K562 (cell line): ENCODE measurements around the gene PREP. TPM values are rescaled to one million over a fixed set of nuclear protein-coding genes. Genes with fewer than 3 reads are reported as not detected.

Experiments used
- TEAD2 ChIP-seq: fragments of 450-650 bp; IDR thresholded peaks from 2 replicates; pipeline ENCODE4 v1.6.1; 2016; ENCODE audit warnings: missing genetic modification characterization, control low read depth, missing compliant biosample characterization
- ZEB2 ChIP-seq: fragments of 450-650 bp; IDR thresholded peaks from 2 replicates; pipeline ENCODE4 v1.6.1; 2016
- ZNF175 ChIP-seq: fragments of 200-800 bp; sonication (Bioruptor generic); IDR thresholded peaks from 2 replicates; pipeline ENCODE4 v1.6.1; 2016; ENCODE audit warnings: low read depth, mild to moderate bottlenecking, missing genetic modification characterization, missing compliant biosample characterization
- polyA plus RNA-seq, 8 experiments: library from polyadenylated mRNA; depleted of rRNA in 4 of 8; stranded (reverse) in 5 of 8; unstranded in 3 of 8; fragments of >200 nt; fragmentation: Nextera tagmentation in 2 of 8; fragmentation: Illumina TruSeq in 1 of 8; extraction: Ambion mirVana in 2 of 8; extraction: Trizol in 1 of 8; gene quantifications; 2 replicates each; pipeline versions ENCODE4 v1.2.1 to v1.2.3, GENCODE V29; 2011 to 2014; ENCODE audit warnings: inconsistent platforms in 1 of 8, missing spikeins in 1 of 8
- total RNA-seq, 7 experiments: library from RNA; depleted of rRNA in 6 of 7; stranded (reverse); fragments of >200 nt in 6 of 7; fragmentation: Illumina TruSeq in 2 of 7; extraction: Trizol in 2 of 7; gene quantifications; 2 replicates each; pipeline versions ENCODE4 v1.2.1 to v1.2.3, GENCODE V29; 2011 to 2021; ENCODE audit warnings: low replicate concordance in 1 of 7
- TF ChIP-seq, protein P1 (sequence below): fragments of 250-450 bp; sonication (Bioruptor Pico); IDR thresholded peaks from 2 replicates; pipeline ENCODE4 v1.4.0; 2020
- TF ChIP-seq, protein P2 (sequence below): sonication (generic); formaldehyde crosslinking; IDR thresholded peaks from 2 replicates; pipeline ENCODE4 v1.8.0; 2022; ENCODE audit warnings: mild to moderate bottlenecking, missing genetic modification reagents

Gene PREP
- total and polyA plus RNA-seq, 9 of the 15 experiments (the other 6 are each of a cell fraction or from before 2014, with no cell fraction given): 14.1 to 60.8 (median 28.3) TPM

DNA sequence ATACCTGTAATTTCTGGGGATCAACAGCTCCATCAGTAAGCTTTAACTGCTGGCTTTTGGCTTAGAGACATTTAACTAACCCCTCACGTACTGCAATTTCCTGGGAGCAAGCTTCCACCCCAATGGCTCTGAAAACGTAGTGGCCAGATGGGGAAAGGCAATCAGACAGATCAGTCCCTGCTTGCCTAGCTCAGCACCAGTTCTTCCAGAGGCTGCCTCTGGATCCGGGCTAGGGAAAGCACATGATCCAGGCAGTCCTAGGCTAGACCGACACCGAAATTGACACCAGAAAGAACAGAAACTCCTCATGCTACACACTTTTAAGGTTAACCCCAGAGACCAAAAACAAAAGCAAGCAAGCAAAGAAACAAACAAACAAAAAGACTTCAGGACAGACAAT lies 13.3 kb downstream of the PREP start (continued):
- TF ChIP-seq, protein P1, sequence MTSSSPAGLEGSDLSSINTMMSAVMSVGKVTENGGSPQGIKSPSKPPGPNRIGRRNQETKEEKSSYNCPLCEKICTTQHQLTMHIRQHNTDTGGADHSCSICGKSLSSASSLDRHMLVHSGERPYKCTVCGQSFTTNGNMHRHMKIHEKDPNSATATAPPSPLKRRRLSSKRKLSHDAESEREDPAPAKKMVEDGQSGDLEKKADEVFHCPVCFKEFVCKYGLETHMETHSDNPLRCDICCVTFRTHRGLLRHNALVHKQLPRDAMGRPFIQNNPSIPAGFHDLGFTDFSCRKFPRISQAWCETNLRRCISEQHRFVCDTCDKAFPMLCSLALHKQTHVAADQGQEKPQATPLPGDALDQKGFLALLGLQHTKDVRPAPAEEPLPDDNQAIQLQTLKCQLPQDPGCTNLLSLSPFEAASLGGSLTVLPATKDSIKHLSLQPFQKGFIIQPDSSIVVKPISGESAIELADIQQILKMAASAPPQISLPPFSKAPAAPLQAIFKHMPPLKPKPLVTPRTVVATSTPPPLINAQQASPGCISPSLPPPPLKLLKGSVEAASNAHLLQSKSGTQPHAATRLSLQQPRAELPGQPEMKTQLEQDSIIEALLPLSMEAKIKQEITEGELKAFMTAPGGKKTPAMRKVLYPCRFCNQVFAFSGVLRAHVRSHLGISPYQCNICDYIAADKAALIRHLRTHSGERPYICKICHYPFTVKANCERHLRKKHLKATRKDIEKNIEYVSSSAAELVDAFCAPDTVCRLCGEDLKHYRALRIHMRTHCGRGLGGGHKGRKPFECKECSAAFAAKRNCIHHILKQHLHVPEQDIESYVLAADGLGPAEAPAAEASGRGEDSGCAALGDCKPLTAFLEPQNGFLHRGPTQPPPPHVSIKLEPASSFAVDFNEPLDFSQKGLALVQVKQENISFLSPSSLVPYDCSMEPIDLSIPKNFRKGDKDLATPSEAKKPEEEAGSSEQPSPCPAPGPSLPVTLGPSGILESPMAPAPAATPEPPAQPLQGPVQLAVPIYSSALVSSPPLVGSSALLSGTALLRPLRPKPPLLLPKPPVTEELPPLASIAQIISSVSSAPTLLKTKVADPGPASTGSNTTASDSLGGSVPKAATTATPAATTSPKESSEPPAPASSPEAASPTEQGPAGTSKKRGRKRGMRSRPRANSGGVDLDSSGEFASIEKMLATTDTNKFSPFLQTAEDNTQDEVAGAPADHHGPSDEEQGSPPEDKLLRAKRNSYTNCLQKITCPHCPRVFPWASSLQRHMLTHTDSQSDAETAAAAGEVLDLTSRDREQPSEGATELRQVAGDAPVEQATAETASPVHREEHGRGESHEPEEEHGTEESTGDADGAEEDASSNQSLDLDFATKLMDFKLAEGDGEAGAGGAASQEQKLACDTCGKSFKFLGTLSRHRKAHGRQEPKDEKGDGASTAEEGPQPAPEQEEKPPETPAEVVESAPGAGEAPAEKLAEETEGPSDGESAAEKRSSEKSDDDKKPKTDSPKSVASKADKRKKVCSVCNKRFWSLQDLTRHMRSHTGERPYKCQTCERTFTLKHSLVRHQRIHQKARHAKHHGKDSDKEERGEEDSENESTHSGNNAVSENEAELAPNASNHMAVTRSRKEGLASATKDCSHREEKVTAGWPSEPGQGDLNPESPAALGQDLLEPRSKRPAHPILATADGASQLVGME (CRISPR knock-in tag): no peak
- TF ChIP-seq ZNF175 (CRISPR knock-in tag): no peak
- TF ChIP-seq TEAD2 (tag): no peak
- TF ChIP-seq, protein P2, sequence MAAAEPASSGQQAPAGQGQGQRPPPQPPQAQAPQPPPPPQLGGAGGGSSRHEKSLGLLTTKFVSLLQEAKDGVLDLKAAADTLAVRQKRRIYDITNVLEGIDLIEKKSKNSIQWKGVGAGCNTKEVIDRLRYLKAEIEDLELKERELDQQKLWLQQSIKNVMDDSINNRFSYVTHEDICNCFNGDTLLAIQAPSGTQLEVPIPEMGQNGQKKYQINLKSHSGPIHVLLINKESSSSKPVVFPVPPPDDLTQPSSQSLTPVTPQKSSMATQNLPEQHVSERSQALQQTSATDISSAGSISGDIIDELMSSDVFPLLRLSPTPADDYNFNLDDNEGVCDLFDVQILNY (CRISPR knock-in tag): no peak
- no peak for TF ChIP-seq ZEB2
- TF ChIP-seq, all 486 proteins: peak for 0
